H9 (cell line): ENCODE data around the gene DUOXA2. TPM values are rescaled to one million over a fixed set of nuclear protein-coding genes. Genes with fewer than 3 reads are reported as not detected.

Experiments used
- DNase-seq: peaks from one replicate; pipeline ENCODE4 v3.0.0-alpha.2; 2017
- H2AFZ ChIP-seq: one replicate; pipeline ENCODE4 v1.6.1; 2013; ENCODE audit warnings: mild to moderate bottlenecking, low read length, control low read depth, moderate library complexity
- H2AK5ac ChIP-seq: 2 replicates; pipeline ENCODE4 v1.6.1; 2013; ENCODE audit warnings: low read length, control low read depth, mixed read lengths; ENCODE audit not compliant: insufficient read length
- H2BK120ac ChIP-seq: one replicate; pipeline ENCODE4 v1.6.1; 2013; ENCODE audit warnings: low read depth, mild to moderate bottlenecking, low read length, control low read depth, inconsistent platforms; ENCODE audit not compliant: poor library complexity, severe bottlenecking
- H2BK12ac ChIP-seq: 2 replicates; pipeline ENCODE4 v1.6.1; 2013; ENCODE audit warnings: low read length, control low read depth, mixed read lengths, low read depth; ENCODE audit not compliant: insufficient read length
- H2BK15ac ChIP-seq: 2 replicates; pipeline ENCODE4 v1.6.1; 2013; ENCODE audit warnings: low read depth, low read length, control low read depth
- H2BK20ac ChIP-seq: one replicate; pipeline ENCODE4 v1.6.1; 2013; ENCODE audit warnings: low read depth, mild to moderate bottlenecking, low read length, control low read depth, inconsistent platforms; ENCODE audit not compliant: poor library complexity, severe bottlenecking
- H2BK5ac ChIP-seq: 2 replicates; pipeline ENCODE4 v1.6.1; 2013; ENCODE audit warnings: low read length, control low read depth, mixed read lengths; ENCODE audit not compliant: insufficient read length
- H3K14ac ChIP-seq: 2 replicates; pipeline ENCODE4 v1.6.1; 2013; ENCODE audit warnings: low read length, control low read depth; ENCODE audit not compliant: insufficient read depth
- H3K18ac ChIP-seq: 2 replicates; pipeline ENCODE4 v1.6.1; 2013; ENCODE audit warnings: low read depth, mild to moderate bottlenecking, mixed read lengths, low read length, control low read depth; ENCODE audit not compliant: insufficient read length
- H3K23ac ChIP-seq: 2 replicates; pipeline ENCODE4 v1.6.1; 2013; ENCODE audit warnings: low read length, control low read depth, mixed read lengths, low read depth; ENCODE audit not compliant: insufficient read length
- H3K23me2 ChIP-seq: 2 replicates; pipeline ENCODE4 v1.6.1; 2013; ENCODE audit warnings: low read depth, mild to moderate bottlenecking, mixed read lengths, low read length, control low read depth; ENCODE audit not compliant: insufficient read length, poor library complexity, severe bottlenecking
- H3K27ac ChIP-seq: 2 replicates; pipeline ENCODE4 v1.5.1; 2013; ENCODE audit warnings: low read length, control low read depth, mixed read lengths, low read depth; ENCODE audit not compliant: insufficient read length
- H3K27me3 ChIP-seq: 2 replicates; pipeline ENCODE4 v1.6.1; 2013; ENCODE audit warnings: low read length, control low read depth, inconsistent platforms; ENCODE audit not compliant: insufficient read depth
- H3K4ac ChIP-seq: 2 replicates; pipeline ENCODE4 v1.6.1; 2013; ENCODE audit warnings: low read depth, mild to moderate bottlenecking, control low read depth, inconsistent platforms, low read length, moderate library complexity
- H3K4me1 ChIP-seq: 2 replicates; pipeline ENCODE4 v1.6.1; 2013; ENCODE audit warnings: low read length, control low read depth, inconsistent platforms; ENCODE audit not compliant: insufficient read depth
- H3K4me2 ChIP-seq: 2 replicates; pipeline ENCODE4 v1.6.1; 2013; ENCODE audit warnings: low read length, control low read depth, mixed read lengths; ENCODE audit not compliant: insufficient read length, insufficient read depth
- H3K56ac ChIP-seq: 2 replicates; pipeline ENCODE4 v1.6.1; 2013; ENCODE audit warnings: low read depth, mild to moderate bottlenecking, mixed read lengths, low read length, control low read depth; ENCODE audit not compliant: insufficient read length
- H3K79me1 ChIP-seq: 2 replicates; pipeline ENCODE4 v1.6.1; 2013; ENCODE audit warnings: low read depth, mild to moderate bottlenecking, moderate library complexity, low read length, control low read depth, inconsistent platforms; ENCODE audit not compliant: insufficient read depth, poor library complexity, severe bottlenecking
- H3K79me2 ChIP-seq: 2 replicates; pipeline ENCODE4 v1.6.1; 2013; ENCODE audit warnings: low read length, control low read depth, inconsistent platforms; ENCODE audit not compliant: insufficient read depth
- H3K9ac ChIP-seq: 2 replicates; pipeline ENCODE4 v1.6.1; 2013; ENCODE audit warnings: low read length, control low read depth, mixed read lengths; ENCODE audit not compliant: insufficient read length; ENCODE audit errors: extremely low read depth
- H3K9me3 ChIP-seq: one replicate; pipeline ENCODE4 v1.6.1; 2013; ENCODE audit warnings: low read depth, low read length, inconsistent platforms; ENCODE audit not compliant: control insufficient read depth
- H3T11ph ChIP-seq: one replicate; pipeline ENCODE4 v1.6.1; 2013; ENCODE audit warnings: mild to moderate bottlenecking, low read length, control low read depth, inconsistent platforms
- H4K20me1 ChIP-seq: one replicate; pipeline ENCODE4 v1.6.1; 2013; ENCODE audit not compliant: control insufficient read depth, insufficient read length, insufficient read depth
- H4K5ac ChIP-seq: 2 replicates; pipeline ENCODE4 v1.6.1; 2013; ENCODE audit warnings: low read depth, mild to moderate bottlenecking, mixed read lengths, low read length, control low read depth; ENCODE audit not compliant: insufficient read length
- H4K8ac ChIP-seq: replicated peaks from 2 replicates; pipeline ENCODE4 v1.6.1; 2013; ENCODE audit warnings: low read length, control low read depth, mixed read lengths, low read depth; ENCODE audit not compliant: insufficient read length
- H4K91ac ChIP-seq: 2 replicates; pipeline ENCODE4 v1.6.1; 2013; ENCODE audit warnings: low read depth, mild to moderate bottlenecking, moderate library complexity, mixed read lengths, low read length, control low read depth; ENCODE audit not compliant: insufficient read length
- H3K27ac Mint-ChIP-seq, 3 experiments: 2 replicates in 2 of 3; 3 replicates in 1 of 3; pipeline ENCODE4 v1.8.0; 2020 to 2021; ENCODE audit warnings: mixed read lengths in 3 of 3, mild to moderate bottlenecking in 1 of 3, moderate library complexity in 1 of 3
- H3K27me3 Mint-ChIP-seq: 2 replicates; pipeline ENCODE4 v1.8.0; 2021; ENCODE audit warnings: low read depth, mild to moderate bottlenecking, moderate library complexity, mixed read lengths
- H3K36me3 Mint-ChIP-seq, 3 experiments: 2 replicates in 2 of 3; 3 replicates in 1 of 3; pipeline ENCODE4 v1.8.0; 2020 to 2021; ENCODE audit warnings: low read depth in 3 of 3, mixed read lengths in 3 of 3; ENCODE audit not compliant: insufficient read depth in 1 of 3
- H3K4me1 Mint-ChIP-seq, 2 experiments: 2 replicates each; pipeline ENCODE4 v1.8.0; 2020; ENCODE audit warnings: mixed read lengths in 2 of 2
- H3K4me3 Mint-ChIP-seq, 2 experiments: 2 replicates in 1 of 2; 3 replicates in 1 of 2; pipeline ENCODE4 v1.8.0; 2020 to 2021; ENCODE audit warnings: mild to moderate bottlenecking in 2 of 2, mixed read lengths in 2 of 2, moderate library complexity in 1 of 2
- H3K9me3 Mint-ChIP-seq, 2 experiments: 2 replicates in 1 of 2; 3 replicates in 1 of 2; pipeline ENCODE4 v1.8.0; 2020; ENCODE audit warnings: mild to moderate bottlenecking in 2 of 2, mixed read lengths in 2 of 2, moderate library complexity in 1 of 2
- WGBS: extraction: QIAGEN DNeasy Blood & Tissue Kit; methylation state at CpG from one replicate; pipeline ENCODE4 v1.1.7; 2013; ENCODE audit warnings: missing lambda C conversion rate, low lambda C conversion rate, mixed read lengths; ENCODE audit not compliant: insufficient read length; ENCODE audit errors: extremely low coverage; 5-methylcytosine and 5-hydroxymethylcytosine counted together
- total RNA-seq: library from RNA; stranded (reverse); gene quantifications from 2 replicates; pipeline ENCODE4 v1.2.1, GENCODE V29; 2021
- TF ChIP-seq, protein P1 (sequence below): fragments of 200-600 bp; sonication (generic); conservative IDR thresholded peaks from 3 replicates; pipeline ENCODE4 v1.8.0; 2021; ENCODE audit warnings: antibody characterized with exemption, mild to moderate bottlenecking

The DUOXA2 gene
- total RNA-seq, 1 experiment from 2014 or later, result not detected

DNA sequence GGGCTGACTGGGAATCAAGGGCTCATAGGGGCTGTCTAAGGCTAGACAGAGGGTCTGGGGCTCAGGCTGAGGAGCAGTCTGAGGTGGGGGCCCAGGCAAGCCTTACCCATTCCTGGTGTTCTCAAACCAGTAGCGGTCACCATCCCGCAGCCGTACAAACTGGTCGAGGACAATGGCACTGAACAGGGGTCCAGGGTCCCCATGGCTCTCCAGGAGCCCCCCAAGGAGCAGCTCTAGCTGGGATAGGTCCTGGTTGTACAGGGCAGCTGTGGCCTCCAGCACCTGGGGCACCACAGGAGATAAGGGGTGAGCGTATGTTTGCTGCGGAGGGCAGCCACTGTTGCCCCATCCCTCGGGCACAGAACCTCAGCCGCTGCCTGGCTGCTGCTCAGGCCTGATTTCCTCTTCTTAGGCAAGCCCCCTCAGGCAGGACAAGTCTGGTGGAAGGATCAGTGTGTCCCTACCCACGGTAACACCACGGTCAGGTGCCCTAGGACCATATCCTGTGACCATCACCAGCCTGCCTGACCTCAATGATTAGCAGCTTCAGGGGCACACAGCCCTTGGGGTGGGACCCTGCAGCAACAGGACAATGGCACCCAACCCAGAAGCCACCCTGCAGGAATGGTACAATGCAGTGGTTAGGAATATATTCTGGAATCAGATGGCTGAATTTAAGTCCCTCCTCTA, 6.0 kb upstream of the DUOXA2 start:
- H3K56ac ChIP-seq, result no peak overlapping the region
- no peaks in the 10 kb centered on the region for H3K79me1 ChIP-seq
- no peak overlapping the region for H3K27ac ChIP-seq
- Mint-ChIP-seq H3K4me3 (no peak overlapping the region), H3K9me3 (no peaks in the 10 kb centered on the region), H3K36me3 (no peaks in the 10 kb centered on the region; a peak in 1 of 7 replicates), H3K27me3 (peaks cover 48% of the 10 kb centered on the region), H3K27ac (no peak overlapping the region), H3K4me1 (peaks cover 10 to 11% of the 10 kb centered on the region in 2 experiments)
- H3K23me2 ChIP-seq, result no peaks in the 10 kb centered on the region
- H4K8ac ChIP-seq, result no peak overlapping the region
- no peak overlapping the region for H3K14ac ChIP-seq
- no peak overlapping the region for H4K91ac ChIP-seq
- WGBS, result no CpG with 5 or more reads among the region's 10 CpGs
- H3K18ac ChIP-seq, result no peak overlapping the region
- H2BK20ac ChIP-seq, result no peak overlapping the region
- H4K5ac ChIP-seq, result no peak overlapping the region
- H3K23ac ChIP-seq, result no peak overlapping the region
- no peak overlapping the region for H3T11ph ChIP-seq
- H2AK5ac ChIP-seq, result no peak overlapping the region
- TF ChIP-seq, protein P1, sequence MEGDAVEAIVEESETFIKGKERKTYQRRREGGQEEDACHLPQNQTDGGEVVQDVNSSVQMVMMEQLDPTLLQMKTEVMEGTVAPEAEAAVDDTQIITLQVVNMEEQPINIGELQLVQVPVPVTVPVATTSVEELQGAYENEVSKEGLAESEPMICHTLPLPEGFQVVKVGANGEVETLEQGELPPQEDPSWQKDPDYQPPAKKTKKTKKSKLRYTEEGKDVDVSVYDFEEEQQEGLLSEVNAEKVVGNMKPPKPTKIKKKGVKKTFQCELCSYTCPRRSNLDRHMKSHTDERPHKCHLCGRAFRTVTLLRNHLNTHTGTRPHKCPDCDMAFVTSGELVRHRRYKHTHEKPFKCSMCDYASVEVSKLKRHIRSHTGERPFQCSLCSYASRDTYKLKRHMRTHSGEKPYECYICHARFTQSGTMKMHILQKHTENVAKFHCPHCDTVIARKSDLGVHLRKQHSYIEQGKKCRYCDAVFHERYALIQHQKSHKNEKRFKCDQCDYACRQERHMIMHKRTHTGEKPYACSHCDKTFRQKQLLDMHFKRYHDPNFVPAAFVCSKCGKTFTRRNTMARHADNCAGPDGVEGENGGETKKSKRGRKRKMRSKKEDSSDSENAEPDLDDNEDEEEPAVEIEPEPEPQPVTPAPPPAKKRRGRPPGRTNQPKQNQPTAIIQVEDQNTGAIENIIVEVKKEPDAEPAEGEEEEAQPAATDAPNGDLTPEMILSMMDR, result no peak
- no peak overlapping the region for H3K4me2 ChIP-seq
- no peak overlapping the region for H2BK15ac ChIP-seq
- no peaks in the 10 kb centered on the region for H3K79me2 ChIP-seq
- no peak overlapping the region for H3K4ac ChIP-seq
- H3K4me1 ChIP-seq, result no peaks in the 10 kb centered on the region
- no peak overlapping the region for H2AFZ ChIP-seq
- H3K27me3 ChIP-seq, result peaks cover 30% of the 10 kb centered on the region
- H3K9ac ChIP-seq, result no peak overlapping the region
- no peak overlapping the region for H2BK120ac ChIP-seq
- H2BK12ac ChIP-seq, result no peak overlapping the region
- H2BK5ac ChIP-seq, result no peak overlapping the region
- no peaks in the 10 kb centered on the region for H3K9me3 ChIP-seq
- DNase-seq, result no peak
- H4K20me1 ChIP-seq, result no peaks in the 10 kb centered on the region
